Measurements from ENCODE around the gene EEF1A2.

Gene EEF1A2

GRCh38 chr20:63536997-63537524 lies 38.2 kb upstream of the EEF1A2 start, which contains the start of gene PTK6:
TSS of gene PTK6 (minus strand) at chr20:63537376. CDS start at chr20:63537314, 62 bp downstream.
- DNase-seq (ENCODE audit: low spot score) = no peak

GRCh38 chr20:63536241-63536977 lies 37.5 kb upstream of the EEF1A2 start:
- DNase-seq (ENCODE audit: low spot score) = no peak

GRCh38 chr20:63534831-63535651 lies 36.2 kb upstream of the EEF1A2 start:
- no peak for DNase-seq (ENCODE audit: low spot score)

GRCh38 chr20:63534427-63534830 lies 35.5 kb upstream of the EEF1A2 start:
- no peak for DNase-seq (ENCODE audit: low spot score)

GRCh38 chr20:63533871-63534393 lies 35.0 kb upstream of the EEF1A2 start:
- no peak for DNase-seq (ENCODE audit: low spot score)

- DNase-seq (ENCODE audit: low spot score) = no peak
These were observed 34.5 kb upstream of the EEF1A2 start for GRCh38 chr20:63533388-63533787.

GRCh38 chr20:63532449-63532971 lies 33.6 kb upstream of the EEF1A2 start:
- no peak for DNase-seq (ENCODE audit: low spot score)

GRCh38 chr20:63531686-63532448 lies 33.0 kb upstream of the EEF1A2 start:
- DNase-seq (ENCODE audit: low spot score) = no peak

GRCh38 chr20:63530788-63531160 lies 31.9 kb upstream of the EEF1A2 start:
- no peak for DNase-seq (ENCODE audit: low spot score)

GRCh38 chr20:63529861-63530787 lies 31.2 kb upstream of the EEF1A2 start:
- DNase-seq (ENCODE audit: low spot score) = no peak

- DNase-seq (ENCODE audit: low spot score) = no peak
These were observed 30.4 kb upstream of the EEF1A2 start for GRCh38 chr20:63529180-63529860.

- no peak for DNase-seq (ENCODE audit: low spot score)
These were observed 28.3 kb upstream of the EEF1A2 start for GRCh38 chr20:63527184-63527583.

GRCh38 chr20:63525971-63526370 lies 27.1 kb upstream of the EEF1A2 start:
- no peak for DNase-seq (ENCODE audit: low spot score)

GRCh38 chr20:63525185-63525584 lies 26.3 kb upstream of the EEF1A2 start:
- DNase-seq (ENCODE audit: low spot score) = no peak

GRCh38 chr20:63522981-63523611 lies 24.2 kb upstream of the EEF1A2 start:
- no peak for DNase-seq (ENCODE audit: low spot score)

GRCh38 chr20:63522091-63522868 lies 23.4 kb upstream of the EEF1A2 start:
- DNase-seq (ENCODE audit: low spot score) = no peak

- no peak for DNase-seq (ENCODE audit: low spot score)
These were observed 22.7 kb upstream of the EEF1A2 start for GRCh38 chr20:63521602-63522001.

- DNase-seq (ENCODE audit: low spot score) = peak; percentile 77
These were observed 22.2 kb upstream of the EEF1A2 start for GRCh38 chr20:63520934-63521601.

Measured in pons (tissue), 1 donor.